Calu3 (cell line): ENCODE measurements around the gene GADD45G. TPM values are rescaled to one million over a fixed set of nuclear protein-coding genes. Genes with fewer than 3 reads are reported as not detected.

ENCODE experiments used
- BruUV-seq: library from RNA; stranded (reverse); fragments of 400-500 nt; replicated peaks from 2 replicates; lab custom pipeline; 2021; lab: Mats Ljungman, UMichigan
- CTCF ChIA-PET: fragments of 300-600 bp; sonication (Branson Sonifier 250); formaldehyde crosslinking; loops from one replicate; lab custom pipeline; 2022; ENCODE audit warnings: antibody characterized with exemption; lab: Charles Lee
- DNase-seq: peaks from one replicate; pipeline ENCODE4 v3.0.0; 2022
- H3K27ac Mint-ChIP-seq: one replicate; pipeline ENCODE4 v1.8.0; 2022; ENCODE audit warnings: mixed read lengths; ENCODE audit not compliant: unreplicated experiment
- H3K27me3 Mint-ChIP-seq: one replicate; pipeline ENCODE4 v1.8.0; 2022; ENCODE audit warnings: mixed read lengths; ENCODE audit not compliant: unreplicated experiment
- H3K36me3 Mint-ChIP-seq: one replicate; pipeline ENCODE4 v1.8.0; 2022; ENCODE audit warnings: mild to moderate bottlenecking, moderate library complexity, mixed read lengths; ENCODE audit not compliant: insufficient read depth, unreplicated experiment
- H3K4me1 Mint-ChIP-seq: one replicate; pipeline ENCODE4 v1.8.0; 2022; ENCODE audit warnings: mild to moderate bottlenecking, low read depth, mixed read lengths; ENCODE audit not compliant: unreplicated experiment
- H3K4me3 Mint-ChIP-seq: one replicate; pipeline ENCODE4 v1.8.0; 2022; ENCODE audit warnings: mild to moderate bottlenecking, low read depth, moderate library complexity, mixed read lengths; ENCODE audit not compliant: unreplicated experiment
- H3K9me3 Mint-ChIP-seq: one replicate; pipeline ENCODE4 v1.8.0; 2022; ENCODE audit warnings: low read depth, mixed read lengths; ENCODE audit not compliant: unreplicated experiment
- CTCF ChIP-seq: fragments of 200-600 bp; IDR thresholded peaks from one replicate; pipeline ENCODE4 v1.8.0; 2022; ENCODE audit warnings: antibody characterized with exemption; ENCODE audit not compliant: unreplicated experiment
- intact Hi-C: fragments of 100-400 bp; cut with micrococcal nuclease; formaldehyde crosslinking; loops from one replicate; pipeline ENCODE4 v1.10.0; 2022; ENCODE audit not compliant: unreplicated experiment
- total RNA-seq: library from RNA; stranded (reverse); gene quantifications from 2 replicates; pipeline ENCODE4 v1.2.3, GENCODE V29; 2022

GADD45G gene
- total RNA-seq, 1 experiment from 2014 or later: 1.7 TPM

- Mint-ChIP-seq H3K36me3 (peaks cover 15% of the 10 kb centered on the region), H3K9me3 (no peaks in the 10 kb centered on the region), H3K27ac (no peak overlapping the region), H3K4me1 (peaks cover 34% of the 10 kb centered on the region), H3K4me3 (no peak overlapping the region), H3K27me3 (no peaks in the 10 kb centered on the region)
- no peak for DNase-seq
- CTCF ChIA-PET: no interaction called here
- BruUV-seq: no TSS peak
- intact Hi-C loops: no loop called here
- no peak for TF ChIP-seq CTCF
Measured at GRCh38 chr9:89558196-89558899, 46.5 kb upstream of the GADD45G start.

- Mint-ChIP-seq H3K9me3 (no peaks in the 10 kb centered on the region), H3K27me3 (no peaks in the 10 kb centered on the region), H3K4me1 (peaks cover 38% of the 10 kb centered on the region), H3K36me3 (peaks cover 15% of the 10 kb centered on the region), H3K27ac (no peak overlapping the region), H3K4me3 (no peak overlapping the region)
- CTCF ChIA-PET: interaction anchor here (0.5 kb wide), 1 partner anchor 547 kb away, joined by 3 read pairs; no protein-coding TSS in a partner anchor
- no peak for DNase-seq
- TF ChIP-seq CTCF: no peak
- intact Hi-C loops: no loop called here
- no TSS peak for BruUV-seq
Measured at GRCh38 chr9:89558948-89559347, 45.9 kb upstream of the GADD45G start.

- peaks cover 3% of the 10 kb centered on the region for H3K9me3 Mint-ChIP-seq
- no peak overlapping the region for H3K4me3 Mint-ChIP-seq
- H3K36me3 Mint-ChIP-seq: peaks cover 4% of the 10 kb centered on the region
- no peak for TF ChIP-seq CTCF
- no TSS peak for BruUV-seq
- peaks cover 18% of the 10 kb centered on the region for H3K4me1 Mint-ChIP-seq
- CTCF ChIA-PET: interaction anchor here (0.6 to 1.7 kb wide), 5 partner anchors 13 to 40 kb away, joined by 3 to 7 read pairs (median 3); no protein-coding TSS in a partner anchor
- intact Hi-C loops: no loop called here
- peak overlapping the region; percentile 23 for H3K27ac Mint-ChIP-seq
- peak; percentile 45 for DNase-seq
- no peaks in the 10 kb centered on the region for H3K27me3 Mint-ChIP-seq
Measured at GRCh38 chr9:89562186-89562814, 42.5 kb upstream of the GADD45G start.

- Mint-ChIP-seq H3K4me3 (no peak overlapping the region), H3K36me3 (peaks cover 4% of the 10 kb centered on the region), H3K27ac (no peak overlapping the region), H3K9me3 (peaks cover 3% of the 10 kb centered on the region), H3K4me1 (peaks cover 18% of the 10 kb centered on the region), H3K27me3 (no peaks in the 10 kb centered on the region)
- CTCF ChIA-PET: interaction anchor here (0.9 to 1.7 kb wide), 4 partner anchors 7 to 30 kb away, joined by 3 to 5 read pairs (median 4); no protein-coding TSS in a partner anchor
- DNase-seq: no peak
- intact Hi-C loops: no loop called here
- BruUV-seq: no TSS peak
- no peak for TF ChIP-seq CTCF
Measured at GRCh38 chr9:89563571-89564345, 41.1 kb upstream of the GADD45G start.
